ENCODE measurements around the gene ARV1.

ARV1 gene

GRCh38 chr1:230979952-230980351 is 1.1 kb downstream of the ARV1 start:
- no peak for TF ChIP-seq CREB1 (IDR thresholded peaks at IDR 0.05; ENCODE audit: low read depth)
- TF ChIP-seq TAF1 (IDR thresholded peaks at IDR 0.05; ENCODE audit: low read depth): no peak
- TF ChIP-seq TCF12 (IDR thresholded peaks at IDR 0.05; ENCODE audit: low read depth): no peak
- TF ChIP-seq USF1 (IDR thresholded peaks at IDR 0.05): no peak
- TF ChIP-seq, protein P1, sequence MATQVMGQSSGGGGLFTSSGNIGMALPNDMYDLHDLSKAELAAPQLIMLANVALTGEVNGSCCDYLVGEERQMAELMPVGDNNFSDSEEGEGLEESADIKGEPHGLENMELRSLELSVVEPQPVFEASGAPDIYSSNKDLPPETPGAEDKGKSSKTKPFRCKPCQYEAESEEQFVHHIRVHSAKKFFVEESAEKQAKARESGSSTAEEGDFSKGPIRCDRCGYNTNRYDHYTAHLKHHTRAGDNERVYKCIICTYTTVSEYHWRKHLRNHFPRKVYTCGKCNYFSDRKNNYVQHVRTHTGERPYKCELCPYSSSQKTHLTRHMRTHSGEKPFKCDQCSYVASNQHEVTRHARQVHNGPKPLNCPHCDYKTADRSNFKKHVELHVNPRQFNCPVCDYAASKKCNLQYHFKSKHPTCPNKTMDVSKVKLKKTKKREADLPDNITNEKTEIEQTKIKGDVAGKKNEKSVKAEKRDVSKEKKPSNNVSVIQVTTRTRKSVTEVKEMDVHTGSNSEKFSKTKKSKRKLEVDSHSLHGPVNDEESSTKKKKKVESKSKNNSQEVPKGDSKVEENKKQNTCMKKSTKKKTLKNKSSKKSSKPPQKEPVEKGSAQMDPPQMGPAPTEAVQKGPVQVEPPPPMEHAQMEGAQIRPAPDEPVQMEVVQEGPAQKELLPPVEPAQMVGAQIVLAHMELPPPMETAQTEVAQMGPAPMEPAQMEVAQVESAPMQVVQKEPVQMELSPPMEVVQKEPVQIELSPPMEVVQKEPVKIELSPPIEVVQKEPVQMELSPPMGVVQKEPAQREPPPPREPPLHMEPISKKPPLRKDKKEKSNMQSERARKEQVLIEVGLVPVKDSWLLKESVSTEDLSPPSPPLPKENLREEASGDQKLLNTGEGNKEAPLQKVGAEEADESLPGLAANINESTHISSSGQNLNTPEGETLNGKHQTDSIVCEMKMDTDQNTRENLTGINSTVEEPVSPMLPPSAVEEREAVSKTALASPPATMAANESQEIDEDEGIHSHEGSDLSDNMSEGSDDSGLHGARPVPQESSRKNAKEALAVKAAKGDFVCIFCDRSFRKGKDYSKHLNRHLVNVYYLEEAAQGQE (IDR thresholded peaks at IDR 0.05; ENCODE audit: low read depth): no peak
- TF ChIP-seq CEBPB (IDR thresholded peaks at IDR 0.05): no peak
- TF ChIP-seq YY1 (IDR thresholded peaks at IDR 0.05; ENCODE audit: low read depth): no peak
- TF ChIP-seq EP300 (IDR thresholded peaks at IDR 0.05; ENCODE audit: borderline replicate concordance): no peak
- TF ChIP-seq EGR1 (IDR thresholded peaks at IDR 0.05): no peak
- TF ChIP-seq TEAD4 (IDR thresholded peaks at IDR 0.05): no peak
- no peak for TF ChIP-seq NFIC (IDR thresholded peaks at IDR 0.05)
- TF ChIP-seq FOXM1 (IDR thresholded peaks at IDR 0.05; ENCODE audit: borderline replicate concordance, low read depth): no peak
- TF ChIP-seq MAX (IDR thresholded peaks at IDR 0.05): no peak
- no peak for TF ChIP-seq RAD21 (IDR thresholded peaks at IDR 0.05; ENCODE audit: low read depth)
- no peak for TF ChIP-seq ZBTB7A (IDR thresholded peaks at IDR 0.05; ENCODE audit: low read depth)

GRCh38 chr1:230982696-230983095 is 3.8 kb downstream of the ARV1 start:
- no peak for TF ChIP-seq NFIC (IDR thresholded peaks at IDR 0.05)
- TF ChIP-seq MAX (IDR thresholded peaks at IDR 0.05): no peak
- TF ChIP-seq RAD21 (IDR thresholded peaks at IDR 0.05; ENCODE audit: low read depth): no peak
- no peak for TF ChIP-seq TCF12 (IDR thresholded peaks at IDR 0.05; ENCODE audit: low read depth)

DNA sequence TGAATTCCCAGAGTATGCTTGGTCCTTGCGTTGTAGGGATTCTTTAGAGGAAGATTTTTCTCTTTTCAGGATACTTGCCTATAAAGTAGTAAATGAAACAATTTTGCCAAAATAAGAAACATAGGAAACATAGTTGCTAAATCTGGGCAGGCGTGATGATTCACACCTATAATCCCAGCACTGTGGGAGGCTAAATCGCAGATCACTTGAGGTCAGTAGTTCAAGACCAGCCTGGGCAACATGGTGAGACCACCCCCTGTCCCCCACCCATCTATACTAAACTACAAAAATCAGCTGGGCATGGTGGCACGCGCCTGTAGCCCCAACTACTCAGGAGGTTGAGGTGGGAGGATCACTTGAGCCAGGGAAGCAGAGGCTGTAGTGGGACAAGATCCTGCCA is 4.9 kb downstream of the ARV1 start:
- no peak for TF ChIP-seq TAF1 (IDR thresholded peaks at IDR 0.05; ENCODE audit: low read depth)
- TF ChIP-seq FOXM1 (IDR thresholded peaks at IDR 0.05; ENCODE audit: borderline replicate concordance, low read depth): no peak
- TF ChIP-seq, protein P1 (IDR thresholded peaks at IDR 0.05; ENCODE audit: low read depth): no peak
- no peak for TF ChIP-seq RAD21 (IDR thresholded peaks at IDR 0.05; ENCODE audit: low read depth)
- TF ChIP-seq MAX (IDR thresholded peaks at IDR 0.05): no peak
- no peak for TF ChIP-seq CEBPB (IDR thresholded peaks at IDR 0.05)
- TF ChIP-seq EP300 (IDR thresholded peaks at IDR 0.05; ENCODE audit: borderline replicate concordance): no peak
- no peak for TF ChIP-seq TEAD4 (IDR thresholded peaks at IDR 0.05)
- no peak for TF ChIP-seq YY1 (IDR thresholded peaks at IDR 0.05; ENCODE audit: low read depth)
- no peak for TF ChIP-seq USF1 (IDR thresholded peaks at IDR 0.05)

GRCh38 chr1:230985711-230986110 is 6.8 kb downstream of the ARV1 start:
- no peak for TF ChIP-seq EGR1 (IDR thresholded peaks at IDR 0.05)
- TF ChIP-seq RAD21 (IDR thresholded peaks at IDR 0.05; ENCODE audit: low read depth): no peak
- no peak for TF ChIP-seq MAX (IDR thresholded peaks at IDR 0.05)
- TF ChIP-seq EP300 (IDR thresholded peaks at IDR 0.05; ENCODE audit: borderline replicate concordance): no peak
- TF ChIP-seq TCF12 (IDR thresholded peaks at IDR 0.05; ENCODE audit: low read depth): no peak

DNA sequence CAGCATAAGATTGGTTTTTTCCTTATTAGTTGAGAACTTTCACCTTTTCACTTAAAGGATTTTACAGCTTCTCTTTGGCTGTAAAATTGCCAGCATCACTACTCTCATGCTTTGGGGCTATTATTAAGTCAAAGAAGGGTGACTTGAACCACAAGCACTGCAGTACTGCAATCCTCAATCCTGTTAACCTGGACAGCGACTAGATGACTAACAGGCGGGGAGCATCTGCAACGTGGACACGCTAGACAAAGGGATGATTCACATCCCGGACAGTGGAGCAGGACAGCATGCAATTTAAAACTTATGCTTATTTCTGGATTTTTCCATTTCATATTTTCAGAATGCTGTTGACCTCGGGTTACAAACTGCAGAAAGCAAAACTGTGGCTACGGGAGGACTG is 8.1 kb downstream of the ARV1 start:
- TF ChIP-seq USF1 (IDR thresholded peaks at IDR 0.05) (no peak), CREB1 (IDR thresholded peaks at IDR 0.05; ENCODE audit: low read depth) (no peak), CEBPB (IDR thresholded peaks at IDR 0.05) (no peak), TEAD4 (IDR thresholded peaks at IDR 0.05) (no peak), RAD21 (IDR thresholded peaks at IDR 0.05; ENCODE audit: low read depth) (no peak), ZBTB7A (IDR thresholded peaks at IDR 0.05; ENCODE audit: low read depth) (no peak), FOXM1 (IDR thresholded peaks at IDR 0.05; ENCODE audit: borderline replicate concordance, low read depth) (no peak), NFIC (IDR thresholded peaks at IDR 0.05) (no peak), MAX (IDR thresholded peaks at IDR 0.05) (no peak)
- TF ChIP-seq, protein P1 (IDR thresholded peaks at IDR 0.05; ENCODE audit: low read depth): no peak
